Lower lobe of right lung (tissue), 2 donors: Measurements from ENCODE around the gene RAB11A. TPM values are rescaled to one million over a fixed set of nuclear protein-coding genes. Genes with fewer than 3 reads are reported as not detected.

Source experiments
- ATAC-seq, 2 donors: fragments of 200-7000 bp; cut with Tn5 transposase; one replicate each; pipeline ENCODE4 v1.9.1; 2020 to 2022; ENCODE audit warnings: mild to moderate bottlenecking in 2 of 2, moderate library complexity in 2 of 2
- DNase-seq: peaks from one replicate; pipeline ENCODE4 v3.0.0-alpha.2; 2020
- H3K27ac ChIP-seq: fragments of 200-600 bp; one replicate; pipeline ENCODE4 v1.8.0; 2022
- H3K27me3 ChIP-seq: fragments of 200-600 bp; one replicate; pipeline ENCODE4 v1.8.0; 2022; ENCODE audit warnings: low read depth
- H3K36me3 ChIP-seq: fragments of 200-600 bp; one replicate; pipeline ENCODE4 v1.8.0; 2022; ENCODE audit warnings: mild to moderate bottlenecking
- H3K4me1 ChIP-seq: fragments of 200-600 bp; one replicate; pipeline ENCODE4 v1.8.0; 2022
- H3K4me3 ChIP-seq: fragments of 200-600 bp; one replicate; pipeline ENCODE4 v1.8.0; 2022; ENCODE audit warnings: mild to moderate bottlenecking
- H3K9me3 ChIP-seq: fragments of 200-600 bp; one replicate; pipeline ENCODE4 v1.8.0; 2022
- intact Hi-C: fragments of 100-400 bp; cut with DNase I; formaldehyde crosslinking; loops from one replicate; pipeline ENCODE4 v1.11.0; 2022
- total RNA-seq: library from RNA; stranded (reverse); fragmentation: NEBNext Ultra II Directional; extraction: Animal tissue kit (Norgen Biotek cat#: 25700); gene quantifications from one replicate; pipeline ENCODE4 v1.2.1, GENCODE V29; 2021
- TF ChIP-seq, protein P1 (sequence below): fragments of 200-600 bp; IDR thresholded peaks from one replicate; pipeline ENCODE4 v1.8.0; 2022; ENCODE audit warnings: antibody characterized with exemption, mild to moderate bottlenecking
- donor health status: DM: no; HTN: yes; CAD: no; lungs with severe emphysema.

Gene RAB11A
- total RNA-seq, 1 donor from 2014 or later: 218 TPM

DNA sequence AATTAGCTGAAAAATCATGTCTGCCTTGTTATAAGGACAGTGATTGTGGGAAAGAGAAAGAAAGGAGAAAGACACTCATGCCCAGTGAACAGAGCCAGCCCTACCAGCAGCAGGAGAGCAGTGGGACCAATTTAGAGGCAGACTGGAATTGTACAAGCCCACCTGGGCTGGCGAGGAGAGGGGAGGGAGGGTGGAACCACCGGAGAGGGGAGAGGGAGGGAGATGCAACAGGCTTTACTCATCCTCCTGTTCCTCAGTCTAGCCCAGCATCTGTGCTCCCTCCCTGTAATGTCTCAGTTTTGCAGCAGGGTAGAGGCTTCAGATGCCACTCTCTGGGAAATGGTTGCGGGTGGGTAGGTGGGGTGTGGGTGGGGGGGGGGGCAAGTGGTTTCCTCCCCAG, 54.7 kb downstream of the RAB11A start:
- Histone ChIP-seq H3K4me1 (no peaks in the 10 kb centered on the region), H3K4me3 (no peak overlapping the region), H3K27me3 (no peaks in the 10 kb centered on the region), H3K36me3 (peaks cover 1% of the 10 kb centered on the region), H3K27ac (no peak overlapping the region), H3K9me3 (no peaks in the 10 kb centered on the region)
- ATAC-seq (no peak), DNase-seq (no peak)
- TF ChIP-seq, protein P1, sequence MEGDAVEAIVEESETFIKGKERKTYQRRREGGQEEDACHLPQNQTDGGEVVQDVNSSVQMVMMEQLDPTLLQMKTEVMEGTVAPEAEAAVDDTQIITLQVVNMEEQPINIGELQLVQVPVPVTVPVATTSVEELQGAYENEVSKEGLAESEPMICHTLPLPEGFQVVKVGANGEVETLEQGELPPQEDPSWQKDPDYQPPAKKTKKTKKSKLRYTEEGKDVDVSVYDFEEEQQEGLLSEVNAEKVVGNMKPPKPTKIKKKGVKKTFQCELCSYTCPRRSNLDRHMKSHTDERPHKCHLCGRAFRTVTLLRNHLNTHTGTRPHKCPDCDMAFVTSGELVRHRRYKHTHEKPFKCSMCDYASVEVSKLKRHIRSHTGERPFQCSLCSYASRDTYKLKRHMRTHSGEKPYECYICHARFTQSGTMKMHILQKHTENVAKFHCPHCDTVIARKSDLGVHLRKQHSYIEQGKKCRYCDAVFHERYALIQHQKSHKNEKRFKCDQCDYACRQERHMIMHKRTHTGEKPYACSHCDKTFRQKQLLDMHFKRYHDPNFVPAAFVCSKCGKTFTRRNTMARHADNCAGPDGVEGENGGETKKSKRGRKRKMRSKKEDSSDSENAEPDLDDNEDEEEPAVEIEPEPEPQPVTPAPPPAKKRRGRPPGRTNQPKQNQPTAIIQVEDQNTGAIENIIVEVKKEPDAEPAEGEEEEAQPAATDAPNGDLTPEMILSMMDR: no peak
- intact Hi-C loops: no loop called here

DNA sequence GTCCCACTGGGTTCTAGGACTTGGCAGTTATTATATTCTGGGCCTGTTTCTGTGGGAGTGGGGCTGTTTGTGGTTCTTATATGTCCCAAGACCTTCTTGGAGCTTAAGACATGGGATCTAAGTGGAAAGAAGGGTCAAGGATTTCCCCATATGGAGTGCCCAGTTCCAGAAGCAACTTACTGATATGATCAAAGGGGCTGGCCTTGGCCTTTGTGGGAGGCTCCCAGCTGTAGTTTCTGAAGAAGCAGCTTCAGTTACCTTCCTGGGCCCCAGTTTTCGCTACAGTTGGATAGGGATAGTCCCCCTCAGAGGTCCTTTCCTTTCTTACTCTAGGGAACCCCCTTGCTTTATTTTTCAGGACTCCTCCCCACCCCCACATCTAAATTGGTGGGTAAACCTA, 56.0 kb downstream of the RAB11A start:
- Histone ChIP-seq H3K27me3 (no peaks in the 10 kb centered on the region), H3K4me3 (no peak overlapping the region), H3K36me3 (no peaks in the 10 kb centered on the region), H3K4me1 (no peaks in the 10 kb centered on the region), H3K9me3 (no peaks in the 10 kb centered on the region), H3K27ac (no peak overlapping the region)
- DNase-seq (no peak), ATAC-seq (no peak)
- TF ChIP-seq, protein P1: no peak
- intact Hi-C loops: no loop called here

DNA sequence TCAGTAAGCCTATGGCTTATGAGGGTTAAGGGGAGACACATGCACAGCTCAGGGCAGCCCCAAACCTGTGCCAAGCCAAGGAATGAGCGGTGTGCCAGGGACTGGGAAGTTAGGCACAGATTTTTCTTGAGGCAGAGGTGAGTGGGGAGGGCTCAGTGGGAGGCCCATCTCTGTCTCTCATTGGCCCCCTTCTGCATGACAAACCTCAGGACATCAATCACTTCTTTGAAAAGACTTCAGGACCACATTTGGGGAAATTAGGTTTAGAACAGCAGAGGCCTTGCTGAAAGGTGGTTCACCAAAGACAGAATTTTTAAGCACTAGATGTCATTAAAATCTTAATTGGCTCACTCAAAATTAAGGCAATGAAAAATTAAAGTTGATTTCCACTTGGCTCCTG, 57.2 kb downstream of the RAB11A start:
- TF ChIP-seq, protein P1: no peak
- H3K27ac ChIP-seq: no peak overlapping the region
- ATAC-seq (no peak), DNase-seq (no peak)
- H3K4me3 ChIP-seq: no peak overlapping the region
- intact Hi-C loops: no loop called here
- H3K36me3 ChIP-seq: no peaks in the 10 kb centered on the region
- H3K9me3 ChIP-seq: no peaks in the 10 kb centered on the region
- no peaks in the 10 kb centered on the region for H3K4me1 ChIP-seq
- H3K27me3 ChIP-seq: no peaks in the 10 kb centered on the region

DNA sequence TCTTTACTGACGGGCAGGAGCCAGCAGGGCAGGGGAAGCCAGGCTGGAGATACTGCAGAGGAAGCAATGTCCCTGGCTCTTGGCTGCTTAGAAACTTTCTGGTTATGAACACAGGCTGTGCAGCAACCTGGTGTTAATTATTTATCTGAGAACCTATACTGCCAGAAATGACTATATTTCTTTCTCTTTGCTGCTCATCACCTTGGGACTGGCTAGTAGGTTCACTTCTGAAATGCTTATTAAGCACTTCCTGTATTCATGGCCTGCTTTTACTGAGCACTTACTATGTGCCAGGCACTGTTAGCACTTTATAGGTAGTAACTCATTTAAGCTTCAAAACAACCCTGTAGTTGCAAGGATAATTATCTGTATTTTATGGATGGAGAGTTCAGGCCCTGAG, 57.6 kb downstream of the RAB11A start:
- ATAC-seq: no peak
- no peak for DNase-seq
- Histone ChIP-seq H3K9me3 (no peaks in the 10 kb centered on the region), H3K4me3 (no peak overlapping the region), H3K4me1 (no peaks in the 10 kb centered on the region), H3K27ac (no peak overlapping the region), H3K27me3 (no peaks in the 10 kb centered on the region), H3K36me3 (no peaks in the 10 kb centered on the region)
- intact Hi-C loops: no loop called here
- TF ChIP-seq, protein P1: no peak

DNA sequence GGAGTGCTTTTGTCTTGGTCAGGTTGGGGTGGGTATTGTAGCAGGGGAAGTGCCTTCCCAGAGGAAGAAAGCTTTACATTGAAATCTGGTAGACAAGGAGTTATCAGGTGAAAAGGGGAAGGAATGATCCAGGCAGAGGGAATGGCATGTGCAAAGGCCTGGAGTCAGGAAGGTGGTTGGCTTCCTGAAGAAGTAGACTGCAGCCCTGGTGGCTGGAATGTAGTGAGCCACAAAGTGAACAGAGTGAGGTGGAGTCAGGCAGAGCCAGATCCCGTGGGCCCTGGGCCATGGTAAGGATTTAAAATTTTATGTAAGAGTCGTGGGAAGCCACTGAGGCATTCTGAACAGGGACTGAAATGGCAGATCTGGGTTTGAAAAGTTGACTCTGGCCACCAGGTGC, 58.3 kb downstream of the RAB11A start:
- no peaks in the 10 kb centered on the region for H3K4me1 ChIP-seq
- H3K4me3 ChIP-seq: no peak overlapping the region
- no peaks in the 10 kb centered on the region for H3K36me3 ChIP-seq
- ATAC-seq (no peak), DNase-seq (no peak)
- TF ChIP-seq, protein P1: no peak
- no peaks in the 10 kb centered on the region for H3K9me3 ChIP-seq
- H3K27me3 ChIP-seq: no peaks in the 10 kb centered on the region
- intact Hi-C loops: no loop called here
- no peak overlapping the region for H3K27ac ChIP-seq

DNA sequence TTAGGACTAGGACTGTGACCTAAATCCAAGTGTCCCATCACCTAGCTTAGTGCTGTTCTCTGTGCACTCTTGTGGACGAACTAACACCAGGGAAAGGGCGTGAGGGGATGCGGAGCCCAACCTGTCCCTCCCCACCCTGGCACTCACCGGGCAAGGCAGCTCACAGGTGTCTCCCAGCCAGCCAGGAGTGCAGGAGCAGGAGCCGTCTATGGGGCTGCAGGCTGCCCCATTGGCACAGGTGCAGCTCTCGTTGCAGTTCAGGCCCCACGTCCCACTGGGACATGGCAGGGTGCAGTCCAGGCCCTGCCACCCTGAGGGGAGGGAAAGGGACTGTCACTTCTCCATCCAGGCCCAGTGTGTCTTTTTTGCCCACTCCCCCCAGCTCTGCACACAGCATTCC, 60.3 kb downstream of the RAB11A start:
- no peaks in the 10 kb centered on the region for H3K4me1 ChIP-seq
- H3K4me3 ChIP-seq: no peak overlapping the region
- no peaks in the 10 kb centered on the region for H3K36me3 ChIP-seq
- no peaks in the 10 kb centered on the region for H3K9me3 ChIP-seq
- ATAC-seq (no peak), DNase-seq (no peak)
- intact Hi-C loops: no loop called here
- no peaks in the 10 kb centered on the region for H3K27me3 ChIP-seq
- TF ChIP-seq, protein P1: no peak
- H3K27ac ChIP-seq: no peak overlapping the region
